NCI-H446 treated with DMSO at 0.1 percent for 48 hours (cell line): ENCODE measurements around the gene PPP6C.
"Not testable (repeated sequence)": the region's sequence is repeated elsewhere in the genome, so short reads cannot be mapped to it uniquely, and the experiment has no call there.

Experiments used
- DNase-seq: peaks from one replicate; lab custom pipeline; 2025; lab: John Stamatoyannopoulos, UW

PPP6C gene

DNA sequence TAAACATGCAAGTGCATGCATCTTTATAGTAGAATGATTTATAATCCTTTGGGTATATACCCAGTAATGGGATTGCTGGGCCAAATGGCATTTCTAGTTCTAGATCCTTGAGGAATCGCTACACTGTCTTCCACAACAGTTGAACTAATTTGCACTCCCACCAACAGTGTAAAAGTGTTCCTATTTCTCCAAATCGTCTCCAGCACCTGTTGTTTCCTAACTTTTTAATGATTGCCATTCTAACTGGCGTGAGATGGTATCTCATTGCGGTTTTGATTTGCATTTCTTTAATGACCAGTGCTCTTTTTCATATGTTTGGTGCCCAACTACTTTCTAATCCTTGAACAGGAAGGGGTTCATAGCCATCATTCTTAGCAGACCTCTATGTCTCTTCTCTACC is 7.8 kb downstream of the PPP6C start:
- not testable (repeated sequence) for DNase-seq

DNA sequence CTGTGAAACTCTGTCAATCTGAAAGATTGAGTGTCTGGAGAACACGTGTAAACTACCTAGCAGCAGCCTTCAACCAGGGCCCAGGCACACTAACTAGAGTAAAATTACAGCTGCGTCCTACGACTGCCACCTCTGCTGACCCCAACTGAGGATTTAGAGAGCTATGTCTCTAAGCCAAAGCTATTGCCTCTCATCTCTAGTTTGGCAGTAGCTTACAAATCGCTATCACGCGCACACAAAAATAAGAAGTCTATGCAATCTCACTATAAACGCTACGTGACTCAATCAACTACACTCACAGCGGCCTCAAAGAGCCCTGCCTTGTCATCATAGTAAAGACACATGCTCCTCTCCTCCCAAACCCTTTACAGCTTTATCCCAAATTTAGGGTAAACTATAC is 8.7 kb downstream of the PPP6C start:
- DNase-seq = no peak

DNA sequence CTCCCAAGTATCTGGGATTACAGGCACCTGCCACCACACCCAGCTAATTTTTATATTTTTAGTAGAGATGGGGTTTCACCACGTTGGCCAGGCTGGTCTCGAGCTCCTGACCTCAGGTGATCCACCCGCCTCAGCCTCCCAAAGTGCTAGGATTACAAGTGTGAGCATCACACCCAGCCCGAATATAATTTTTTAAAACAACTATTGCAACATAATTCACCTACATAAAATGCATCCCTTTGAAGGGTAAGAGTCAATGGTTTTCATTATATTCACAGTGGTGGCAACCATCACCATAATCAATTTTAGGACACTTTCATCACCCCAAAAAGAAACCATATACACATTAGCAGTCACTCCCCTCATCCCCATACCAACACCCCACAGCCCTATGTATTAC is 9.8 kb downstream of the PPP6C start:
- not testable (repeated sequence) for DNase-seq

DNA sequence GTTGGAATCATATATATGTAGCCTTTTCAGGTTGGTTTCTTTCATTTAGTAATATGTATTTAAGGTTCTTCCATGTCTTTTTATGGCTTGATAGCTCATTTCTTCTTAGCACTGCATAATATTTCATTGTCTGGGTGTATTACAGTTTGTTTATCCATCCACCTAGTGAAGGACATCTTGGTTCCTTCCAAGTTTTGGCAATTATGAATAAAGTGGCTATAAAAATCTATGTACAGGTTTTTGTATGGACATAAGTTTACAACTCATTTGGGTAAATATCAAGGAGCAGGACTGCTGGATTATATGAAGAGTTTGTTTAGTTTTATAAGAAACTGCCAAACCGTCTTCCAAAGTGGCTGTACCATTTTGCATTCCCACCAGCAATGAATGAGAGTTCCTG is 11.7 kb downstream of the PPP6C start:
- no peak for DNase-seq

DNA sequence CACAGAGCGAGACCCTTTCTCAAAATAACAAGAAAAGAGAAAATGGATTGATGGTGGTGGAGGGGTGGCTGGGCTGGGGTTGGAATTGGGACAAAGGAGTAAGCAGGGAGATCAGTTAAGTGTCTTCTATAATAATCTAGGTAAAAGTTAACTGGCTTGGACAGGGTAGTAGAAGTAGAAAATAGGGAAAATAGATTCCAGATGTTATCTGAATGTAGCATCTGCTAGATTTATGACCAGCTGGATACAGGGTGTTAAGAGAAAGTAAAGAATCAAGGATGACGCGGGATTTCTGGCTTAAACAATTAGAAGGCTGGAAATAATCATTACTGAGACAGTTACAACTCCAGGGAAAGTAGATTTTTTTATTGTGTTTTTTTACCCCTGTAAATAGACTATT is 13.0 kb downstream of the PPP6C start:
- no peak for DNase-seq

DNA sequence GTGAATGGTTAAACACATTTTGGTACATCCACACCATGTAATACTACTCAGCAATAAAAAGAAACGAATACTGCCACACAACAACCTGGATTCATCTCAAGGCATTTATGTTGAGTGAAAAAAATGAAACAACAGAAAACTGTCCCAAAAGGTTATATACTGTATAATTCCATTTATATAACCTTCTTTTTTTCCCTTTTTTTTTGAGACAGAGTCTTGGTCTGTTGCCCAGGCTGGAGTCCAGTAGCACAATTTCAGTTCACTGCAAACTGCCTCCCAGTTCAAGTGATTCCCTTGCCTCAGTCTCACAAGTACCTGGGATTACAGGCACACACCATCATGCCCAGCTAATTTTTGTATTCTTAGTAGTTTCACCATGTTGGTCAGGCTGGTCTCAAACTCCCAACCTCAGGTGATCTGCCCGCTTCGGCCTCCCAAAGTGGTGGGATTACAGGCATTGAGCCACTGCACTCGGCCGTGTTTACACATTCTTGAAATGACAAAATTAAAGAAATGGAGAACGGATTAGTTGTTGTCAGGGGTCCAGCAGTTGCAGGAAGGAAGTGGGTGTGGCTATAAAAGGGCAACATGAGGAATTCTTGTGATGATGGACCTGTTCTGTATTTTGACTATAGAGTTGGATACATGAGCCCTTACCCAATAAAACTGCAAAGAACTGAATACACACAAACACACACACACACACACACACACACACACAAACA is 17.4 kb downstream of the PPP6C start:
- no peak for DNase-seq

DNA sequence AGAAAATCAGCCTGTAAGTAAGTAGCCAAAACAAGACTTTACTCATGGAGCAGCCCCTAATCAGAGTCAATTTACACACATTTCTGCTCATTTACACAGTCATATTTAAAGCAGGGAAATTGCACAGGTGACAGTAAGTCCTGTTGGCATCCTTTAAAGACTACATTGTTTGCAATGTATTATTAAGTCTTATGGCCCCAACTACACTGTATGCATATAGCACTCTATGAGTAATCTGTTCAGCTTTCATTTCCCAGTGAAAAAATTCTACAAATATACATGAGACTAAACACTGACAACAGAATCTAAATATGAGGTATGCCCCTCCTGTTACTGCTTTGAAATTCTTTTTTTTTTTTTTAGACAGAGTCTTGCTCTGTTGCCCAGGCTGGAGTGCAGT is 19.7 kb downstream of the PPP6C start:
- DNase-seq = no peak

DNA sequence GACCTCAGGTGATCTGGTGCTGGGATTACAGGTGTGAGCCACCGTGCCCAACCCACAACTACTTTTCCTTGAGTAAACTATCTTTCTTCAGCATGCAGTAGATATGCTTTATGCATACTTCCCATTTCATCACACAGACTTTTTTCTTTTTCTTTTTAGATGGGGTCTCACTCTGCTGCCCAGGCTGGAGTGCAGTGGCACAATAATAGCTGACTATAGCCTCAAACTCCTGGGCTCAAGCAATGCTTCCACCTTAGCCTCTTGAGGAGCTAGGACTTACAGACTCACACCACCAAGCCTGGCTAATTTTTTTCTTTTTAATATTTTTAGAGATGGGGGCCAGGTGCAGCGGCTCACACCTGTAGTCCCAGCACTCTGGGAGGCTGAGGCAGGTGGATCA is 22.8 kb downstream of the PPP6C start:
- no peak for DNase-seq

DNA sequence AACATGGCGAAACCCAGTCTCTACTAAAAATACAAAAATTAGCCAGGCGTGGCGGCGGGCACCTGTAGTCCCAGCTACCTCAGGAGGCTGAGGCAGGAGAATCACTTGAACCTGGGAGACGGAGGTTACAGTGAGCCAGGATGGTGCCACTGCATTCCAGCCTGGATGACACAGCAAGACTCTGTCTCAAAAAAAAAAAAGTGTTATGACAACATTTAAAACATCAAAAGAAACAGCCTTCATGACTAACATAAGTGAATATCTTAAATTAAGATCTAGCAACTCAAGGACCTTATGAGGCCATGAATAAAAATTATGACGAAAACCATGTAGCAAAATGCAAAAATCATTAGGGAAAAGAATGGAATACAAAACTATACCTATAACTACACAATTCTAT is 26.7 kb downstream of the PPP6C start:
- DNase-seq = not testable (repeated sequence)

DNA sequence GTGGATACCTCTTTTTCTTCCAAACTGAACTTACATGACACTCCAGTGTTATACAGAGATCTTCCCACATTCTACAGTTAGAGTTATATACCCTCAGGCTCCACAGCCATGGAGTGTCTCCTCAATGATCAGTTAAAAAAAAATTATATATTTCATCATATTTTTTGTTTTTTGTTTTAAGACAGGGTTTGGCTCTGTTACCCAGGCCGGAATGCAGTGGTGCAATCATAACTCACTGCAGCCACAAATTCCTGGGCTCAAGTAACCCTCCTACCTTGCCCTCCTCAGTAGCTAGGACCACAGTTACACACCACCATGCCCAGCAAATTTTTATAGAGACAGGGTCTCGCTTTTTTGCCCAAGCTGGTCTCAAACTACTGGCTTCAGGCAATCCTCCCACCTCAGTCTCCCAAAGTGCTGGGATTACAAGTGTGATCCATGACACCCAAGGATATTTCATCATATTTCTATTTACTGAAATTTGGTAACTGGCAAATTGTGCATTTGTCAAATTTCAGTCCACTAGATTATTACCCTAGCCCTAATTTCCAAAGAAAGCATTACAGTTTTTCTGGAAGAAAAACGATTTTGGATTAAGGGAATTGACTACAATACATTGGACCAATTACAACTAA is 28.2 kb downstream of the PPP6C start:
- no peak for DNase-seq

DNA sequence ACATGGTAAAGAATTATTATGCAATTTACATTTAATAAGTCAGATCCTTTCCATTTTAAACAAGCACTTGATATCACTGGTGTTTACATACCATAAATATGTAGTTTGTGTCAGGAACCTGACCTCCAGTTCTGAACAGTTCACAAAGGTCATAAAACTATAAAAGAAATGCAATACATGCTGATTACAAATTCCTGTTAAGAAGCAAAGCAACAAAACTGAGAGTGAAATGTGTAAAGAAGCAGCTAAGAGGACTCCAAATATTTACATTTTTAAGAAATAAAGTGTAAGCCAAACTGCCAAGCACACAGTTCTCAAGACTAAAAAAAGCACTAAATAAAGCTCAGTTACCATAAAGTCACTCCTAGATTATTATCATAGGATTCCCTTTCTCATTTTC is 28.9 kb downstream of the PPP6C start:
- DNase-seq = no peak

DNA sequence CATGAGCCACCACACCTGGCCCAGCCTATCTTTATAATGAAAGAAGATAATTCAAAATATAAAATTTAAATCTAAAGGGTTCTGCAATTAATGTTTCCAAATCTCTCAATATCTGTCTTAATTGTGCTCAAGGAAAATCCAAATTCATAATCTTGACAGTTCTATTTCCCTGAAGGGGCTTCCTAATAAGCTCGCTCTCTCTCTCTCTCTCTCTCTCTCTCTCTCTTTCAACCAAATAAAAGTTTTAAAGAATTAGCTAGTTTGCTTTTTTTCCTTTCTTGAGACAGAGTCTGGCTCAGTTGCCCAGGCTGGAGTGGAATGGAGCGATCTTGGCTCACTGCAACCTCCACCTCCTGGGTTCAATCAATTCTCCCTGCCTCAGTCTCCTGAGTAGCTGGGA is 33.1 kb downstream of the PPP6C start:
- no peak for DNase-seq

DNA sequence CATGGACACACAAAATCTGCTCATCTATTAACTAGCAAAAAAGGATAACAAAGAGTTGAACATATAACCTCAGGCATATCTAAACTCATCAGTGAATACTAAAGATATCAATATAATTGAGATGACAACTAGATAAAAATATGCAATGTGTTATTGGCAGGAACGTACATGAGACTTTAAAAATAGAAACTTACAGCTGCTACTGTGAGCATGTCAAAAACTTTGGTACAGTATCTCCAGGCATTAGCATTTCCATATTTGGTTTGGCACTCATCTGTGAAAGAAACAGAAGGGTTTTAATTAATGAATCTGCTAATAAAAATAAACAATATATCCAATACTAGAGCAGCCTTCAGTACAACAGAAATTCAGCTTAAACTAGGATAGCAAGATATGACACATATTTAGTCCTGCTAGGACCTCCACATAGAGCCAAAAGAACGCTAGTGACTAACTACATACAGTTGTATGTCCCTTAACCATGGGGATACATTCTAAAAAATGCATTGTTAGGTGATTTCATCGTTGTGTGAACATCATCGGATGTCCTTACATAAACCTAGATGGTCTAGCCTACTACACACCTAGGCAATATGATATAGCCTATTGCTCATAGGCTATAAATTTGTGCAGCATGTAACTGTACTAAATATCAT is 35.8 kb downstream of the PPP6C start:
- no peak for DNase-seq

DNA sequence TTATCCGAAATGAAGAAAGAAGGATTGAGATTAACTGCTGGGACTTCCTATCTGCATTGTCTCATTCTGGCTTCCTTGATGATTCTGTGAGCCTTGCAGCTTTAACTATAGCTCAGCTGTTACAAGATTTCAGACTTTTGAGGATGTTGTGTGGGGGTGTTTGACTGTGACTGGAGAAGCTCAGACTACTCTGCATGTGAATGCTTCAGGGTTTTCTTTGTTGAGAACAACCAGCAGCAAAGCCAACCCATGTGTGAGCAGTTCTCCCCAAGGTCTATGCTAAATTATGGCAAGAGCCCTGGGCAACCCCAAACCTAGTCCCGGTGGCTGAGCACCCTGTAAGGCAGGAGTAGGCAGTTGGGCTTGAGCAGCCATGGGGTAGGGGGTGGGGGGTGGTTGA is 37.9 kb downstream of the PPP6C start:
- no peak for DNase-seq

DNA sequence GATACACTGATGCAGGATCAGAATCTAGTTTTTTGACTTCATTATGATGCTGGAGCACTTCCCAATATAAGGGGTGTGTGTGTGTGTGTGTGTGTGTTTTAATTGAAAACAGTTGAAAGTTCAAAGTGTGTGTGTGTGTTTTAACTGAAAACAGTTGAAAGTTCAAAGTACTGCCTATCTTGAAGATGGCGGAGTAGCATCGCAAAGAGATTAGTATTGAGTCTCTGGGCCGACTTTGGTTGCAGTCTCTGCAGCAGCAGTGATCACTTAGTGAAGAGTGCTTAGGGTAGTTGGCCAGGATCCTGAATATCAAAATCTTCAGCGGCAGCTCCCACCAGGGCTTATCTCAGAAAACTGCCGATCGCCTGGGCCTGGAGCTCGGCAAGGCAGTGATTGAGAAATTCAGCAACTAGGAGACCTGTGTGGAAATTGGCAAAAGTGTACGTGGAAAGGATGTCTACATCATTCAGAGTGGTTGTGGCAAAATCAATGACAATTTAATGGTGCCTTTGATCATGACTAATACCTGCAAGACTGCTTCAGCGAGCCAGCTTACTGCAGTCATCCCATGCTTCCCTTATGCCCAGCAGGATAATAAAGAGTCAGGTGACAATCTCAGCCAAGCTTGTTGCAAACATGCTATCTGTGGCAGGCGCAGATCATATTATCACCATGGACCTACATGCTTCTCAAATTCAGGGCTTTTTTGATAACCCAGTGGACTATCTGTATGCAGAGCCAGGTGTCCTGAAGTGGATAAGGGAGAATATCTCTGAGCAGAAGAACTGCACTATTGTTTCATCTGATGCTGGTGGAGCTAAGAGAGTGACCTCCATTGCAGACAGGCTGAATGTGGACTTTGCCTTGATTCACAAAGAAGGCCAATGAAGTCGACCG is 39.0 kb downstream of the PPP6C start:
- no peak for DNase-seq

DNA sequence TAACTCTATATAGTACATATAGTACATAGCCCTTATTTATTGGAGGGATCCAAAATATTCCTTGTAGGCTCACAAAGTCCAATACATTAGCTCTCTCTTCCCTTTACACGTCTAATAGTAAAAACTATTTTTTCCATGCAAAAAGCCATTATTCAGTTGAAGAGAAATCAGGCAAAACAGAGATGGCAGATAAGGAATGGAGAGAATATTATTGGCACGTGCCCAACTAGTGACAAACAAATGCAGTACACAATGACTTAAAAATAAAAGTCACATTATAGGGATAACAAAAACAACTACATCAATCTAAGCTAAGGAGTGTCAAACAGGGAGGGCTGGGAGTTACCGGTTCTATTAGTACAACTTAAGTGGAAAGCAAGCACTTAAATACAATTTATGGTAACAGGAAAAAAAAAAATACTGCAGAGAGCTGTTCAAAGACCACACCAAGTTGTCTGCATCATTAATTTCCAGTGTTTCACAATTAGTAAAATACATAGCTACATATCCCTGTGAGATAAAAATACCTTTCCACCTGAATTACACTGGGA is 42.1 kb downstream of the PPP6C start:
- no peak for DNase-seq

DNA sequence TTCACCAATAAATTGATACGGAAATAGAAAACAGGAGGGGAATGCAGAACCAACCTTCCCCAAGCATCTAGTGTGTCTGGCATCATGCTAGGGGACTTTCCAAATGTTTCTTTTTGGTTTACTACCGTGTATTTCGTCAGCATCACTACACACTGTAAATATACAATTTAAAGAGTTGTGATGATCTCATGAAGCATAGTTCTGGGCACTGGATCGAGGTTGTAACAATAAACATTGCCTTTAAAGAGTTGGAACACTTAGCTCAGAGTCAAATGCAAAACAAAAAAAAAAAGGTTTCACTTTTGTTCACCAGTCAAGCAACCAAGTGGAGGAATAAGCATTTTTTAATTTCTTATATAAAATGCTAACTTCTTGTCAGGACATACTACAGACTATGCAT is 43.4 kb downstream of the PPP6C start:
- no peak for DNase-seq

DNA sequence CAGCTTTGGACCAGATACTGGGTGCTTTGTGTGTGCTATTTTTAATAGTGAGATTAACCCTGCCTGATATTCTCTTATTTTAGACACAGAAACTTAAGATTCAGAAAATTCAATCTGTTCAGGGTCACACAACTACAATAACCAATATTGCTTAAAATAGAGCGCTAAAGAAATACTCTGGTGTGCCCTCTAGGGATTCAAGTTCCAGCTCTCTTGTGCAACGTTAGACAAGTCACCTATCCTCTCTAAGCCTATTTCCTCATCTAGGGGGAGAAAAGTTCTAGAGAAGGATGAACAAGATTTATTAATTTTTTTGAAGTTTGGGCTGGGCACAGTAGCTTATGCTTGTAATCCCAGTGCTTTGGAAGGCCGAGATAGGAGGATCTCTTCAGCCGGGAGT is 44.2 kb downstream of the PPP6C start:
- DNase-seq = no peak

DNA sequence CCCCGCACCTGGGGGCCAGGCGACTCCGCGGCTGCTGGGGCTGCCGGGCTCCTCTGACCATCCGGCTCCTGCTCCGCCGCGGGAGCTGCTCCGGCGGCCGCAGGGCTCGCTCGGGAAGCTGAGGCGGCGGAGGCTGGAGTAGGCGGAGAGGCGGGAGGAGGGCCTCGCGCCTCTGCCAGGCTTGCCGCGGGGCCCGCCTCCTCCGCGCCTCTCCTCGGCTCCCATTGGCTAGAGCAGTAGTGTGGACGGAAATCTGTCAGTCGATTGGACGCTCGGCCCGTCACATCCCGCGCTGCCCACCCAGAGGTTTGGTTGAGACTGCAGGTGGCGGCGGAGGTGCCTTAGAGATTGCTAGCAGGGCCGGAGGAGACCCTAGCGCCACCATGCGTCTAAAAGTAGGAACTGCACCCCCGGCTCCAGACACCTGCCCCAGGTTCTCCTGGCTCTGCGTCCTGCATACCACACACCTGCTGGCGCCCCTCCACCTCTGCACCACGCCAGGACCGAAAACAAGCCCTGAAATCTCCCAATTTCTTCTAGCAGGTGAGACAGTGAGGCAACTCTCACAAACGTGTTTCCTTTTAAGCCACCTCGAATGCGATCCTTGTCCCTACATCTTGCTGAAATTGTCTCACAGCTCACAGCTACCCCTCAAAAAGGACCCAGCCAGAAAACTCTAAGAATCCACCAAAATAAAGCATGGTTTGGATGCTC is 46.1 kb downstream of the PPP6C start, which contains the start of gene SCAI:
Gene SCAI (minus strand): TSS at position 152 of the 714 bp plus-strand sequence. CDS start 91 bp downstream, at position 61.
- DNase-seq = peak; percentile 91

DNA sequence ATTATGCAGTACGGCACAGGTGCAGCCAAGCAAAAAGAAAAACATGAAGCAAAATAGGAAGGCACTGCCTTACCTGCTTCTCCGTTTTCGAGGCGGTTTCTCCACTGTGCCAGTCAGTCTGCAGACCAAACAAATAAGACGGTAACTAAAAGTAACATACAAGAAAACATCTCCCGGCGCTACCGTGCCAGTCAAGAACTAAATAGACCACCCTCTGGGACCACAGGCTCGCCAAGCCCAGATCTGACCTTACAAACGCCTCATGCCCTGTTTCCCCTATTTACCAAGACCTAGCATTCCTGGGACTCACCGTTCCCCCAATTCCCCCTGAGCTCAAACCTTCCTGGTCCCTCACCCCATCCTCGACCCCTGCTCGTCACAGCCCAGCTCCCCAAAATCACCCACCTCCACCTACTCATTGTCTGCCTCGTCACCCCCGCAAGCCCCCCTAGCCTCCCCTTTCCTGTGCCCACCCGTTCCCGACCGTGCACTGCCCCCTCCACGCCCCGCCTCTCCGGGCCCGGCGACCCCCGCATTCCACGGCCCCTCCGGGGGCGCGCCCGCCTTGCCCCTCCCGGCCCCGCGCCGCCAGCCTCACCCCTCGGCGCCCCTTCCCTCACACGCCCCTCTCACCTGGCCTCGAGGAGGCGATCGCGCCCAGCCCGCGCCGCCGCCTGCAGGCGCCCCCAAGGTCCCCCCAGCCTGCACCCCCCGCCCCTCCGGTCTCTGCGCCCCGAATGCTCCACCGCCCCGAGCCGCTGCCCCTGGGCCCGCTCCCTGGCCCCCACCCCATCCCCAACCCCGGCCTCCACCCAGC is 46.8 kb downstream of the PPP6C start:
- DNase-seq = no peak
